Stimulated activated effector memory CD8-positive, alpha-beta T cell treated with anti-CD3 and anti-CD28 coated beads, Interleukin-12 subunit alpha, Interleukin-12 subunit beta, amount 100 ng/mL, for 72 hours (primary cell): ENCODE data around the gene TTYH2.
"Not testable (repeated sequence)": the region's sequence is repeated elsewhere in the genome, so short reads cannot be mapped to it uniquely, and the experiment has no call there.

ENCODE experiments used
- ATAC-seq: fragments of 150-1000 bp; cut with Tn5 transposase; 2 replicates; pipeline ENCODE4 v1.10.0; 2021
- DNase-seq, 2 donors: peaks; one replicate each; pipeline ENCODE4 v3.0.0; 2021 to 2022; ENCODE audit warnings: low spot score in 2 of 2
- H3K27ac Mint-ChIP-seq: one replicate; pipeline ENCODE4 v1.8.0; 2022; ENCODE audit warnings: mild to moderate bottlenecking, mixed read lengths
- H3K36me3 Mint-ChIP-seq: one replicate; pipeline ENCODE4 v1.8.0; 2022; ENCODE audit warnings: mild to moderate bottlenecking, mixed read lengths
- H3K4me1 Mint-ChIP-seq: one replicate; pipeline ENCODE4 v1.8.0; 2022; ENCODE audit warnings: mixed read lengths
- H3K4me3 Mint-ChIP-seq: one replicate; pipeline ENCODE4 v1.8.0; 2022; ENCODE audit warnings: mild to moderate bottlenecking, mixed read lengths
- H3K9me3 Mint-ChIP-seq: one replicate; pipeline ENCODE4 v1.8.0; 2022; ENCODE audit warnings: mixed read lengths

TTYH2 gene

GRCh38 chr17:74187761-74188160 is 25.6 kb upstream of the TTYH2 start:
- DNase-seq (no peak), ATAC-seq (no peak)
- Mint-ChIP-seq H3K27ac (no peak overlapping the region), H3K4me3 (no peak overlapping the region), H3K9me3 (no peaks in the 10 kb centered on the region), H3K4me1 (no peaks in the 10 kb centered on the region), H3K36me3 (no peaks in the 10 kb centered on the region)

- H3K9me3 Mint-ChIP-seq, H3K4me1 Mint-ChIP-seq, ATAC-seq, H3K36me3 Mint-ChIP-seq, DNase-seq, H3K4me3 Mint-ChIP-seq, H3K27ac Mint-ChIP-seq: not testable (repeated sequence)
Observed at GRCh38 chr17:74188687-74189086, 24.7 kb upstream of the TTYH2 start.

- H3K27ac Mint-ChIP-seq = no peak overlapping the region
- H3K9me3 Mint-ChIP-seq = no peaks in the 10 kb centered on the region
- DNase-seq (no peak), ATAC-seq (peak; percentile 80)
- H3K4me1 Mint-ChIP-seq = no peaks in the 10 kb centered on the region
- H3K36me3 Mint-ChIP-seq = no peaks in the 10 kb centered on the region
- no peak overlapping the region for H3K4me3 Mint-ChIP-seq
Observed at GRCh38 chr17:74190154-74190553, 23.2 kb upstream of the TTYH2 start.

- Mint-ChIP-seq H3K27ac (no peak overlapping the region), H3K36me3 (no peaks in the 10 kb centered on the region), H3K4me1 (no peaks in the 10 kb centered on the region), H3K9me3 (no peaks in the 10 kb centered on the region), H3K4me3 (no peak overlapping the region)
- DNase-seq (no peak), ATAC-seq (no peak)
Observed at GRCh38 chr17:74190807-74191406, 22.5 kb upstream of the TTYH2 start.

- ATAC-seq = no peak
- H3K36me3 Mint-ChIP-seq = no peaks in the 10 kb centered on the region
- no peak overlapping the region for H3K27ac Mint-ChIP-seq
- no peaks in the 10 kb centered on the region for H3K4me1 Mint-ChIP-seq
- no peak overlapping the region for H3K4me3 Mint-ChIP-seq
- H3K9me3 Mint-ChIP-seq = no peaks in the 10 kb centered on the region
- DNase-seq = no peak
Observed at GRCh38 chr17:74192950-74193781, 20.2 kb upstream of the TTYH2 start.

GRCh38 chr17:74194682-74195081 is 18.7 kb upstream of the TTYH2 start:
- no peaks in the 10 kb centered on the region for H3K36me3 Mint-ChIP-seq
- H3K4me1 Mint-ChIP-seq = peaks cover 3% of the 10 kb centered on the region
- DNase-seq (no peak), ATAC-seq (no peak)
- no peak overlapping the region for H3K27ac Mint-ChIP-seq
- H3K4me3 Mint-ChIP-seq = no peak overlapping the region
- H3K9me3 Mint-ChIP-seq = no peaks in the 10 kb centered on the region

- no peak for ATAC-seq
Observed at GRCh38 chr17:74196541-74197317, 16.6 kb upstream of the TTYH2 start.

GRCh38 chr17:74197801-74198200 is 15.6 kb upstream of the TTYH2 start:
- H3K4me1 Mint-ChIP-seq = peaks cover 9% of the 10 kb centered on the region
- DNase-seq = no peak
- H3K4me3 Mint-ChIP-seq = no peak overlapping the region
- peak overlapping the region; percentile 10 for H3K27ac Mint-ChIP-seq
- ATAC-seq = no peak
- no peaks in the 10 kb centered on the region for H3K9me3 Mint-ChIP-seq
- H3K36me3 Mint-ChIP-seq = peaks cover 4% of the 10 kb centered on the region

More at GRCh38 chr17:74196541-74197317, 16.6 kb upstream of the TTYH2 start:
- no peak for DNase-seq
- no peak overlapping the region for H3K4me3 Mint-ChIP-seq
- no peaks in the 10 kb centered on the region for H3K36me3 Mint-ChIP-seq
- H3K4me1 Mint-ChIP-seq = peaks cover 8% of the 10 kb centered on the region
- H3K9me3 Mint-ChIP-seq = no peaks in the 10 kb centered on the region
- no peak overlapping the region for H3K27ac Mint-ChIP-seq

GRCh38 chr17:74198694-74199093 is 14.7 kb upstream of the TTYH2 start:
- Mint-ChIP-seq H3K4me1 (peaks cover 18% of the 10 kb centered on the region), H3K36me3 (peaks cover 13% of the 10 kb centered on the region), H3K4me3 (no peak overlapping the region), H3K27ac (no peak overlapping the region), H3K9me3 (no peaks in the 10 kb centered on the region)
- DNase-seq (no peak), ATAC-seq (no peak)

GRCh38 chr17:74199306-74200092 is 13.9 kb upstream of the TTYH2 start:
- H3K4me3 Mint-ChIP-seq = peak overlapping the region; percentile 1

GRCh38 chr17:74200112-74200511 is 13.3 kb upstream of the TTYH2 start:
- no peak overlapping the region for H3K27ac Mint-ChIP-seq
- peaks cover 24% of the 10 kb centered on the region for H3K4me1 Mint-ChIP-seq
- no peak for DNase-seq
- no peaks in the 10 kb centered on the region for H3K9me3 Mint-ChIP-seq
- peak overlapping the region; percentile 1 for H3K4me3 Mint-ChIP-seq
- peaks cover 27% of the 10 kb centered on the region for H3K36me3 Mint-ChIP-seq
- ATAC-seq = no peak

More at GRCh38 chr17:74199306-74200092, 13.9 kb upstream of the TTYH2 start:
- H3K27ac Mint-ChIP-seq = no peak overlapping the region
- H3K4me1 Mint-ChIP-seq = peaks cover 19% of the 10 kb centered on the region
- DNase-seq (peak; percentile 68 to 85), ATAC-seq (peak; percentile 58)
- H3K9me3 Mint-ChIP-seq = no peaks in the 10 kb centered on the region
- H3K36me3 Mint-ChIP-seq = peaks cover 21% of the 10 kb centered on the region

- Mint-ChIP-seq H3K9me3 (no peaks in the 10 kb centered on the region), H3K4me3 (no peak overlapping the region), H3K36me3 (peaks cover 38% of the 10 kb centered on the region), H3K27ac (no peak overlapping the region), H3K4me1 (peaks cover 32% of the 10 kb centered on the region)
- ATAC-seq (no peak), DNase-seq (no peak)
Observed at GRCh38 chr17:74201250-74201649, 12.1 kb upstream of the TTYH2 start.

- Mint-ChIP-seq H3K4me3 (peak overlapping the region; percentile 96), H3K27ac (no peak overlapping the region), H3K9me3 (no peaks in the 10 kb centered on the region), H3K36me3 (peaks cover 45% of the 10 kb centered on the region), H3K4me1 (peaks cover 37% of the 10 kb centered on the region)
- no peak for ATAC-seq
- no peak for DNase-seq
Observed at GRCh38 chr17:74201948-74202347, 11.4 kb upstream of the TTYH2 start.

GRCh38 chr17:74202938-74203337 is 10.4 kb upstream of the TTYH2 start:
- peak overlapping the region; percentile 96 for H3K4me3 Mint-ChIP-seq
- H3K4me1 Mint-ChIP-seq = peaks cover 41% of the 10 kb centered on the region
- peaks cover 55% of the 10 kb centered on the region for H3K36me3 Mint-ChIP-seq
- ATAC-seq (peak; percentile 11), DNase-seq (no peak)
- H3K27ac Mint-ChIP-seq = peak overlapping the region; percentile 99
- no peaks in the 10 kb centered on the region for H3K9me3 Mint-ChIP-seq
